Type B pancreatic cell (in vitro differentiated cells): ENCODE measurements around the gene DLEC1. TPM values are rescaled to one million over a fixed set of nuclear protein-coding genes. Genes with fewer than 3 reads are reported as not detected.

Experiments
- DNase-seq: peaks from one replicate; pipeline ENCODE4 v3.0.0; 2021; ENCODE audit warnings: mixed read lengths; ENCODE audit not compliant: unreplicated experiment; ENCODE audit errors: extremely low spot score
- H3K27ac Mint-ChIP-seq: 2 replicates; pipeline ENCODE4 v1.8.0; 2021; ENCODE audit warnings: mild to moderate bottlenecking, mixed read lengths
- H3K27me3 Mint-ChIP-seq: 2 replicates; pipeline ENCODE4 v1.8.0; 2021; ENCODE audit warnings: mixed read lengths
- H3K36me3 Mint-ChIP-seq: 2 replicates; pipeline ENCODE4 v1.8.0; 2021; ENCODE audit warnings: mixed read lengths
- H3K4me1 Mint-ChIP-seq: one replicate; pipeline ENCODE4 v1.8.0; 2021; ENCODE audit warnings: mixed read lengths; ENCODE audit not compliant: unreplicated experiment
- H3K4me3 Mint-ChIP-seq: 2 replicates; pipeline ENCODE4 v1.8.0; 2021; ENCODE audit warnings: mild to moderate bottlenecking, mixed read lengths
- H3K9me3 Mint-ChIP-seq: 2 replicates; pipeline ENCODE4 v1.8.0; 2021; ENCODE audit warnings: mixed read lengths
- CTCF ChIP-seq: fragments of 200-600 bp; sonication (generic); conservative IDR thresholded peaks from 2 replicates; pipeline ENCODE4 v1.5.0; 2021; ENCODE audit warnings: antibody characterized with exemption, mild to moderate bottlenecking
- total RNA-seq: library from RNA; stranded (reverse); gene quantifications from 2 replicates; pipeline ENCODE4 v1.2.1, GENCODE V29; 2021; ENCODE audit warnings: low replicate concordance

Gene DLEC1
- total RNA-seq, 1 donor from 2014 or later, result 3.2 TPM

- H3K4me1 Mint-ChIP-seq, result peaks cover 10% of the 10 kb centered on the region
- no peak overlapping the region for H3K27ac Mint-ChIP-seq
- no peaks in the 10 kb centered on the region for H3K9me3 Mint-ChIP-seq
- peaks cover 13% of the 10 kb centered on the region for H3K27me3 Mint-ChIP-seq
- no peak for DNase-seq
- no peaks in the 10 kb centered on the region for H3K36me3 Mint-ChIP-seq
- TF ChIP-seq CTCF, result no peak
- H3K4me3 Mint-ChIP-seq, result no peak overlapping the region
Measured at GRCh38 chr3:38102444-38102814, 63.4 kb downstream of the DLEC1 start.

- Mint-ChIP-seq H3K27me3 (no peaks in the 10 kb centered on the region), H3K9me3 (no peaks in the 10 kb centered on the region), H3K27ac (no peak overlapping the region), H3K4me1 (peaks cover 6% of the 10 kb centered on the region), H3K4me3 (no peak overlapping the region), H3K36me3 (no peaks in the 10 kb centered on the region)
- no peak for TF ChIP-seq CTCF
- DNase-seq, result no peak
Measured at GRCh38 chr3:38105525-38105924, 66.5 kb downstream of the DLEC1 start.

GRCh38 chr3:38107911-38108648 lies 69.1 kb downstream of the DLEC1 start:
- H3K9me3 Mint-ChIP-seq, result no peaks in the 10 kb centered on the region
- no peaks in the 10 kb centered on the region for H3K36me3 Mint-ChIP-seq
- DNase-seq, result no peak
- no peak overlapping the region for H3K27ac Mint-ChIP-seq
- H3K27me3 Mint-ChIP-seq, result no peaks in the 10 kb centered on the region
- TF ChIP-seq CTCF, result no peak
- no peaks in the 10 kb centered on the region for H3K4me1 Mint-ChIP-seq
- H3K4me3 Mint-ChIP-seq, result no peak overlapping the region

GRCh38 chr3:38108649-38109579 lies 69.9 kb downstream of the DLEC1 start:
- H3K27me3 Mint-ChIP-seq, result no peaks in the 10 kb centered on the region
- H3K27ac Mint-ChIP-seq, result no peak overlapping the region
- no peak for TF ChIP-seq CTCF
- H3K36me3 Mint-ChIP-seq, result no peaks in the 10 kb centered on the region
- no peak overlapping the region for H3K4me3 Mint-ChIP-seq
- no peaks in the 10 kb centered on the region for H3K9me3 Mint-ChIP-seq
- no peak for DNase-seq
- no peaks in the 10 kb centered on the region for H3K4me1 Mint-ChIP-seq

- Mint-ChIP-seq H3K9me3 (no peaks in the 10 kb centered on the region), H3K36me3 (no peaks in the 10 kb centered on the region), H3K4me3 (no peak overlapping the region), H3K27me3 (no peaks in the 10 kb centered on the region), H3K4me1 (no peaks in the 10 kb centered on the region), H3K27ac (no peak overlapping the region)
- no peak for DNase-seq
- no peak for TF ChIP-seq CTCF
Measured at GRCh38 chr3:38109580-38110313, 70.7 kb downstream of the DLEC1 start.
